Peyer's patch (tissue), 4 donors: ENCODE results near the gene ABHD3. TPM values are rescaled to one million over a fixed set of nuclear protein-coding genes. Genes with fewer than 3 reads are reported as not detected.
"Not testable (repeated sequence)": the region's sequence is repeated elsewhere in the genome, so short reads cannot be mapped to it uniquely, and the experiment has no call there.

Experiments
- DNase-seq, 3 donors: peaks; one replicate each; pipeline ENCODE4 v3.0.0-alpha.2; 2017 to 2019
- H3K27ac ChIP-seq, 4 donors: fragments of 200-600 bp; sonication (generic); one replicate each; pipeline ENCODE4 v1.5.1; 2016 to 2019
- H3K27me3 ChIP-seq, 2 donors: fragments of 200-600 bp; sonication (generic); one replicate each; pipeline ENCODE4 v1.5.1; 2019
- H3K36me3 ChIP-seq, 3 donors: fragments of 200-600 bp; sonication (generic); one replicate each; pipeline ENCODE4 v1.5.1; 2016 to 2019
- H3K4me1 ChIP-seq, 4 donors: fragments of 200-600 bp; sonication (generic); one replicate each; pipeline ENCODE4 v1.5.1; 2016 to 2019
- H3K4me3 ChIP-seq, 4 donors: fragments of 200-600 bp; sonication (generic); 1 replicate in 3 of 4; 2 replicates in 1 of 4; pipeline ENCODE4 v1.5.1; 2016 to 2019; ENCODE audit warnings: mild to moderate bottlenecking in 1 of 4
- H3K9me3 ChIP-seq, 4 donors: fragments of 200-600 bp; sonication (generic); one replicate each; pipeline ENCODE4 v1.5.1; 2016 to 2019; ENCODE audit warnings: mild to moderate bottlenecking in 1 of 4
- POLR2A ChIP-seq, 2 donors: fragments of 450-650 bp; IDR thresholded peaks; one replicate each; pipeline ENCODE4 v1.5.1; 2017; ENCODE audit warnings: antibody characterized with exemption in 2 of 2, mild to moderate bottlenecking in 2 of 2, moderate library complexity in 2 of 2
- total RNA-seq, 4 donors: library from RNA; depleted of rRNA; stranded (reverse); fragments of >200 nt; gene quantifications; one replicate each; pipeline ENCODE4 v1.1.0, GENCODE V29; 2016
- TF ChIP-seq, protein P1 (sequence below), 6 experiments: fragments of 450-650 bp in 4 of 6; fragments of 200-600 bp in 2 of 6; sonication (generic) in 1 of 6; IDR thresholded peaks; one replicate each; pipeline ENCODE4 v1.5.1; 2017 to 2019; ENCODE audit warnings: antibody characterized with exemption in 6 of 6, mild to moderate bottlenecking in 3 of 6, moderate library complexity in 1 of 6

The ABHD3 gene
- total RNA-seq, 4 donors from 2014 or later: 23.1 to 133 (median 47.2) TPM

- Histone ChIP-seq H3K4me1 (no peaks in the 10 kb centered on the region), H3K27me3 (no peaks in the 10 kb centered on the region), H3K9me3 (no peaks in the 10 kb centered on the region), H3K27ac (no peak overlapping the region), H3K4me3 (no peak overlapping the region), H3K36me3 (peaks cover 0 to 12% (median 0%) of the 10 kb centered on the region in 3 donors)
- no peak for TF ChIP-seq POLR2A (IDR thresholded peaks at IDR 0.05)
- TF ChIP-seq, protein P1, sequence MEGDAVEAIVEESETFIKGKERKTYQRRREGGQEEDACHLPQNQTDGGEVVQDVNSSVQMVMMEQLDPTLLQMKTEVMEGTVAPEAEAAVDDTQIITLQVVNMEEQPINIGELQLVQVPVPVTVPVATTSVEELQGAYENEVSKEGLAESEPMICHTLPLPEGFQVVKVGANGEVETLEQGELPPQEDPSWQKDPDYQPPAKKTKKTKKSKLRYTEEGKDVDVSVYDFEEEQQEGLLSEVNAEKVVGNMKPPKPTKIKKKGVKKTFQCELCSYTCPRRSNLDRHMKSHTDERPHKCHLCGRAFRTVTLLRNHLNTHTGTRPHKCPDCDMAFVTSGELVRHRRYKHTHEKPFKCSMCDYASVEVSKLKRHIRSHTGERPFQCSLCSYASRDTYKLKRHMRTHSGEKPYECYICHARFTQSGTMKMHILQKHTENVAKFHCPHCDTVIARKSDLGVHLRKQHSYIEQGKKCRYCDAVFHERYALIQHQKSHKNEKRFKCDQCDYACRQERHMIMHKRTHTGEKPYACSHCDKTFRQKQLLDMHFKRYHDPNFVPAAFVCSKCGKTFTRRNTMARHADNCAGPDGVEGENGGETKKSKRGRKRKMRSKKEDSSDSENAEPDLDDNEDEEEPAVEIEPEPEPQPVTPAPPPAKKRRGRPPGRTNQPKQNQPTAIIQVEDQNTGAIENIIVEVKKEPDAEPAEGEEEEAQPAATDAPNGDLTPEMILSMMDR (IDR thresholded peaks at IDR 0.05): no peak
- DNase-seq: no peak
Measured at GRCh38 chr18:21656402-21656801, 48.2 kb downstream of the ABHD3 start.

GRCh38 chr18:21653361-21653760, 51.2 kb downstream of the ABHD3 start:
- H3K4me1 ChIP-seq: no peaks in the 10 kb centered on the region

DNA sequence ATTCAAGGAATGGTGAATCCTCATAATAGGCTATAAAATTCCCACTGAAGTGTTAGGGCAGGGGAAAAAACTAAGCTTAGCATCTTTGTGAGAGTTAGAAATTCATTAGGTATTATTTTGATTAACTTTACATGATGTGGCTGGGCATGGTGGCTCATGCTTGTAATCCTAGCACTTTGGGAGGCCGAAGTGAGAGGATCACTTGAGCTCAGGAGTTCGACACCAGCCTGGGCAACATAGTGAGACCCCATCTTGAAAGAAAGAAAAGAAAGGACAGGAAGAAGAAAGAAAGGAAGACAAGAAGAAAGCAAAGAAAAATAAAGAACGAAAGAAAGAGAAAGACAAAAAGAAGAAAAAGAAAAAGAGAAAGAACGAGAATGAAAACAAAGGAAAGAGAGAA, 52.5 kb downstream of the ABHD3 start:
- TF ChIP-seq, protein P1 (IDR thresholded peaks at IDR 0.05): no peak
- TF ChIP-seq POLR2A (IDR thresholded peaks at IDR 0.05): no peak
- H3K4me1 ChIP-seq: no peaks in the 10 kb centered on the region
- H3K36me3 ChIP-seq: peaks cover 0 to 12% (median 0%) of the 10 kb centered on the region in 3 donors
- H3K4me3 ChIP-seq: no peak overlapping the region
- H3K27me3 ChIP-seq: no peaks in the 10 kb centered on the region
- no peak for DNase-seq
- H3K27ac ChIP-seq: no peak overlapping the region
- no peaks in the 10 kb centered on the region for H3K9me3 ChIP-seq

More at GRCh38 chr18:21653361-21653760, 51.2 kb downstream of the ABHD3 start:
- Histone ChIP-seq H3K9me3 (no peaks in the 10 kb centered on the region), H3K27ac (no peak overlapping the region), H3K36me3 (peaks cover 0 to 12% (median 0%) of the 10 kb centered on the region in 3 donors), H3K27me3 (no peaks in the 10 kb centered on the region), H3K4me3 (no peak overlapping the region)
- no peak for TF ChIP-seq POLR2A (IDR thresholded peaks at IDR 0.05)
- DNase-seq: no peak

- DNase-seq: no peak
- Histone ChIP-seq H3K9me3 (no peaks in the 10 kb centered on the region), H3K4me3 (no peak overlapping the region), H3K4me1 (no peaks in the 10 kb centered on the region), H3K27me3 (no peaks in the 10 kb centered on the region), H3K27ac (no peak overlapping the region), H3K36me3 (peaks cover 0 to under 1% (median 0%) of the 10 kb centered on the region in 3 donors)
- TF ChIP-seq, protein P1 (IDR thresholded peaks at IDR 0.05): no peak
- no peak for TF ChIP-seq POLR2A (IDR thresholded peaks at IDR 0.05)
Measured at GRCh38 chr18:21650311-21650710, 54.3 kb downstream of the ABHD3 start.

- not testable (repeated sequence) for H3K4me1 ChIP-seq, H3K27me3 ChIP-seq, H3K9me3 ChIP-seq, H3K27ac ChIP-seq, H3K4me3 ChIP-seq, DNase-seq, H3K36me3 ChIP-seq
Measured at GRCh38 chr18:21640375-21640774, 64.2 kb downstream of the ABHD3 start.

GRCh38 chr18:21638822-21639221, 65.8 kb downstream of the ABHD3 start:
- Histone ChIP-seq H3K27me3 (no peaks in the 10 kb centered on the region), H3K27ac (no peak overlapping the region), H3K4me1 (no peaks in the 10 kb centered on the region), H3K4me3 (no peak overlapping the region), H3K36me3 (no peaks in the 10 kb centered on the region), H3K9me3 (no peaks in the 10 kb centered on the region)
- no peak for DNase-seq
- no peak for TF ChIP-seq POLR2A (IDR thresholded peaks at IDR 0.05)
- TF ChIP-seq, protein P1 (IDR thresholded peaks at IDR 0.05): no peak

- no peak for DNase-seq
- no peaks in the 10 kb centered on the region for H3K4me1 ChIP-seq
- no peak overlapping the region for H3K4me3 ChIP-seq
- H3K36me3 ChIP-seq: peaks cover 0 to 9% (median 0%) of the 10 kb centered on the region in 3 donors
- TF ChIP-seq, protein P1 (IDR thresholded peaks at IDR 0.05): no peak
- TF ChIP-seq POLR2A (IDR thresholded peaks at IDR 0.05): no peak
- H3K27me3 ChIP-seq: no peaks in the 10 kb centered on the region
- no peak overlapping the region for H3K27ac ChIP-seq
- H3K9me3 ChIP-seq: no peaks in the 10 kb centered on the region
Measured at GRCh38 chr18:21636769-21637168, 67.8 kb downstream of the ABHD3 start.
